Measurements from ENCODE around the gene TOR1AIP1. TPM values are rescaled to one million over a fixed set of nuclear protein-coding genes. Genes with fewer than 3 reads are reported as not detected.
A peak's percentile ranks its signal among the peaks of the same experiment; 100 is the strongest.

Gene TOR1AIP1
- total RNA-seq, 2 donors from 2014 or later, result 48.3 to 53.0 TPM

GRCh38 chr1:179924268-179924667 lies 42.2 kb downstream of the TOR1AIP1 start:
- H3K36me3 Mint-ChIP-seq, result peaks cover 0 to 5% of the 10 kb centered on the region in 2 donors
- no peak for DNase-seq (ENCODE audit: low spot score in 2 of 2)
- no peak overlapping the region for H3K27ac Mint-ChIP-seq
- ATAC-seq, result no peak
- H3K9me3 Mint-ChIP-seq, result no peaks in the 10 kb centered on the region

DNA sequence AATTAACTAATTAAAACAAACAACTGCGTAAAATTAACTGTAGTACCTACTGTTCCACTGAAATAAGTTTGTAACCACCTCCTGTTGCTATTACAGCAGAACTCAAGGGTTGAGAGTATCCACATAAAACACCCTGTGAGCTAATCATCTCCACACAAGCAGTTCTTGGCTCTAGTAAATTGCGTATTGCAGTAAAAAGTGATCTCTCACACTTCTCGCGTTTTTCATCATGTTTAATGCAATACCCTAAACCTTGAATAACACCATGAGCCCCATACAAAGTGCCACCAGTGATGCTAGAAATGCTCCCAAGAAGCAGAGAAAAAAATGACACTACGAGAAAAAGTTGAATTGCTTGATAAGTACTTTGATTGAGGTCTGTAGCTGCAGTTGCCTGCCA lies 43.2 kb downstream of the TOR1AIP1 start:
- DNase-seq (ENCODE audit: low spot score in 2 of 2), result no peak
- Mint-ChIP-seq H3K36me3 (no peaks in the 10 kb centered on the region), H3K9me3 (no peaks in the 10 kb centered on the region), H3K27ac (no peak overlapping the region)
- ATAC-seq, result no peak

- H3K9me3 Mint-ChIP-seq, result no peaks in the 10 kb centered on the region
- DNase-seq (ENCODE audit: low spot score in 2 of 2) (no peak), ATAC-seq (no peak)
- no peaks in the 10 kb centered on the region for H3K36me3 Mint-ChIP-seq
- H3K27ac Mint-ChIP-seq, result no peak overlapping the region
Measured at GRCh38 chr1:179925922-179926849, 44.1 kb downstream of the TOR1AIP1 start.

GRCh38 chr1:179926850-179927205 lies 44.7 kb downstream of the TOR1AIP1 start:
- DNase-seq (ENCODE audit: low spot score in 2 of 2) (no peak), ATAC-seq (no peak)
- Mint-ChIP-seq H3K9me3 (no peaks in the 10 kb centered on the region), H3K36me3 (no peaks in the 10 kb centered on the region), H3K27ac (no peak overlapping the region)

DNA sequence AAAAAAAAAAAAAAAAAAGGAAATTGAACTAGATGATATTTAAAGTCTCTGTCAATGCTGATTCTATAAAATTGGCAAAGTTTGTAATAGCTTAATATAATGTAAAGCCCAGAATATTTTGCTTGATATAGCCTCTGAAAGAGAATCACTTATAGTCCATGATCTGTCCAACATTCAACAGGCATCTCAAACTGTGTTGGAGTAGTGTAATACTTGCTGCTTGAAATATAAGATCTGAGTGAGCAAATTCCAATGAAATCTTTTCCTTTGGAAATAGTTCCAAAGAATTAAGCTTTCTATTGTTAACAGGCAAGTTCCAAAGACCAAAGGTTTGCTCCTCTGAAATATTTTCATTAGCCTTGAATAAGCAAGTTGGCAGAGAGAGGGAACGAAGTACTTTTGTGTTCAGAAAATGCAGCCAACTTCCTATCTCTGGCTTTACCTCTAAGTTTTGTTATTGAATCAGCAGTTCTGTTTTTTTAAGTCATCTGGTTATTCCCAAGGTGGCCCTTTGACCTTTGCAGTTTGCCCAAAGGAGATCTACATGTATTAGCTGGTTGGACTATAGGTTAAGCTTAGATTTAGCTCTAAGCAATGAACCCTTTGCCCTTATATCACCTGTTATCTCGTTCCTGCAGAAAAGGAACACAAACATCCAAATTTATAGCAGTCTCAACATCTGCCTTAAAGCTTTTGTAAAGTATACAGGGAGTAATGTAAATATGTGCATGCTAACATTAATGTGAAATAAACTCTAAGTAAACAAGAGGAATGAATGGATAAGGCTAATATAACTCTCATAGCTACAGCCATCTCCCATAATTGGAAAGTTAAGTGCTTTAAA lies 48.1 kb downstream of the TOR1AIP1 start:
- Mint-ChIP-seq H3K27ac (no peak overlapping the region), H3K36me3 (no peaks in the 10 kb centered on the region), H3K9me3 (no peaks in the 10 kb centered on the region)
- DNase-seq (ENCODE audit: low spot score in 2 of 2) (no peak), ATAC-seq (no peak)

GRCh38 chr1:179930867-179931266 lies 48.8 kb downstream of the TOR1AIP1 start:
- no peak for DNase-seq (ENCODE audit: low spot score in 2 of 2)
- no peak for ATAC-seq
- Mint-ChIP-seq H3K27ac (no peak overlapping the region), H3K9me3 (no peaks in the 10 kb centered on the region), H3K36me3 (no peaks in the 10 kb centered on the region)

DNA sequence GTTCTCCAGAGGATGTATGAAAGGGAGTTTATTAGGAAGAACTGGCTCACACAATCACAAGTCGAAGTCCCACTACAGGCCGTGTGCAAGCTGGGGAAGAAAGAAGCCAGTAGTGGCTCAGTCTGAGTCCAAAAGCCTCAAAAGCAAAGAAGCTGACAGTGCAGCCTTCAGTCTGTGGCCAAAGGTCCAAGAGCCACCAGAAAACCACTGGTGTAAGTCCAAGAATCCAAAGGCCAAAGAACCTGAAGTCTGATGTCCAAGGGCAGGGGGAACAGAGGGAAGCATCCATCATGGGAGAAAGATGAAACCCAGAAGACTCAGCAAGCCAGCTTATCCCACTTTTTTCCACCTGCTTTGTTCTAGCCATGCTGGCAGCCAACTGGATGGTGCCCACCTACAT lies 51.1 kb downstream of the TOR1AIP1 start:
- Mint-ChIP-seq H3K27ac (no peak overlapping the region), H3K9me3 (no peaks in the 10 kb centered on the region), H3K36me3 (no peaks in the 10 kb centered on the region)
- DNase-seq (ENCODE audit: low spot score in 2 of 2) (no peak), ATAC-seq (no peak)

GRCh38 chr1:179935909-179936496 lies 53.9 kb downstream of the TOR1AIP1 start:
- DNase-seq (ENCODE audit: low spot score in 2 of 2) (no peak), ATAC-seq (no peak)
- H3K9me3 Mint-ChIP-seq, result no peaks in the 10 kb centered on the region
- no peaks in the 10 kb centered on the region for H3K36me3 Mint-ChIP-seq
- no peak overlapping the region for H3K27ac Mint-ChIP-seq

DNA sequence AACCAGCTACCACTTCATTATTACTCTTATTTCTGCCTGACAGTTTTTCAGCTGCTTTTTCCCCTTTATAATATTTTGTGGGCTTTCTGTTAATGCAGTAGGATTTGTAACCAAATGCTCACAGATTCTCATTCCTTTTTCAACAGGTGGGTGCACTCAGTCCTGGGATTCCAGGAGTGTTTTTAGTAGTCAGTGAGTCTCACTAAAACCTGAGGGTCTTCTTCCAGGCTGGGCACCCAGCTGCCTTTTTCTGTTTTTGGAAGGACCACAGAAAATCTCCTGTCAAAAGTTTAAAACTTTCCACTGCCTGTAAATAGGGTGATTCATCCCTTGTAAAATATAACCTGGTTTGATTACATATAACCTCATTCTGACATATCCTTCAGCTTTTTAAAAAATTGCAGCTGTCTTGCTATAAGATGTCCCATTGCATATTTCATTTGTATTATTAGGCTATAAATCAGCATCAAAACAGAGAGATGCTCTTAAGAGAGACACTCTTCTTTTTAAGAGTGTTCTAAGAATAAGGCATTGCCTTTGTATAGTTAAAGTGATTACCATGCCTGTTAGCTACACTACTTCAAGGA lies 55.7 kb downstream of the TOR1AIP1 start:
- DNase-seq (ENCODE audit: low spot score in 2 of 2), result no peak
- H3K27ac Mint-ChIP-seq, result no peak overlapping the region
- no peaks in the 10 kb centered on the region for H3K36me3 Mint-ChIP-seq
- ATAC-seq, result no peak
- no peaks in the 10 kb centered on the region for H3K9me3 Mint-ChIP-seq

DNA sequence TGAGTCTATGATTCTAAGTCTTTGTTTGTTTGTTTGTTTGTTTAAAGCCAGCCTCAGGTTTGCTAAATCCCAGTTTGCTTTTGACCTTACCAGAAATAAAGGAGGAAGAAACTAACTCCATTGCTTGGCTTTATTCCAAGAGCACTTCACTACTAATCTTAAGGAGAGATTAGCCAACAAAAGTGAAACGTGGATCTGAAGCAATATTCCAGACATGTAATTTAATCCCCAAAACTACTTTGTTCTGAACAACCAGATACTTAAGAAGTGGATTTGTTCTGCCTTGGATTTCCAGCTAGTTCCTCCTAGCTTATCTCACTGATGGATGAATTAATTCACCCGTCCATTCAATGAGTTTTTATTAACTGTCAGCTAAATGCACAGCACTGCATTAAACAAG lies 56.7 kb downstream of the TOR1AIP1 start:
- Mint-ChIP-seq H3K9me3 (no peaks in the 10 kb centered on the region), H3K27ac (no peak overlapping the region), H3K36me3 (no peaks in the 10 kb centered on the region)
- ATAC-seq (no peak), DNase-seq (ENCODE audit: low spot score in 2 of 2) (no peak)

DNA sequence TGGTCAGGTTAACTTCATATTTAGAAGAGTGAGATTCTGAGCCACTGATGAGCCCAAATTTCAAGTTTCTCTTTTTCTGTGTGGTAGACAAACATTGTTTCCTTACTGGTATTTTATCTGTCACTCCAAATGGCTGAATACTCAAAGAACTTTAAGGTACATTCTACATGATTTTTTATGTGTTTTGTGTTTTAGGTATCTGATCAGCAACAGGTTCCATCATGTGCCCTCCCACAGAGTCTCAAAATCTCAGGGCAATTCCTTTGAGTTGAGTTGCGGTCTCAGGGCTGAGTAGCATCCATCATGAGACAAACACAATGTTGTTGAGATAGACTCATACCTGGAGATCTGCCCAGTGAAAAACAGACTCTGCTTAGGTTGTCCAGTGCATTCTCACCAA lies 57.9 kb downstream of the TOR1AIP1 start:
- H3K36me3 Mint-ChIP-seq, result no peaks in the 10 kb centered on the region
- no peak overlapping the region for H3K27ac Mint-ChIP-seq
- no peak for DNase-seq (ENCODE audit: low spot score in 2 of 2)
- ATAC-seq, result no peak
- no peaks in the 10 kb centered on the region for H3K9me3 Mint-ChIP-seq

- no peak overlapping the region for H3K27ac Mint-ChIP-seq
- DNase-seq (ENCODE audit: low spot score in 2 of 2), result no peak
- H3K9me3 Mint-ChIP-seq, result no peaks in the 10 kb centered on the region
- ATAC-seq, result no peak
- no peaks in the 10 kb centered on the region for H3K36me3 Mint-ChIP-seq
Measured at GRCh38 chr1:179941454-179941853, 59.4 kb downstream of the TOR1AIP1 start.

DNA sequence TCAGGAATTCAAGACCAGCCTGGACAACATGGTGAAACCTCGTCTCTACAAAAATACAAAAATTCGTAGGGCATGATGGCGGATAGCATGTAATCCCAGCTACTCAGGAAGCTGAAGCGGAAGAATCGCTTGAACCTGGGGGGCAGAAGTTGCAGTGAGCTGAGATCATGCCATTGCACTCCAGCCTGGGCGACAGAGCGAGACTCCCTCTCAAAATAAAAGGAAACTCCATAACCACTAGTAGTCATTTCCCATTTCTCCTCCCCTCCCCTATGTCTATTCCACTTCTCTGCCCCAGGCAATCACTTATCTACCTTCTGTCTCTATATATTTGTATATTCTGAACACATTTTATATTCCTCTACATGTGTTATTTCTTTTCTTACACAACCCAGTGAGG lies 68.6 kb downstream of the TOR1AIP1 start:
- Mint-ChIP-seq H3K27ac (no peak overlapping the region), H3K9me3 (peaks cover 5 to 10% of the 10 kb centered on the region in 2 donors), H3K36me3 (peaks cover 5 to 12% of the 10 kb centered on the region in 2 donors)
- DNase-seq (ENCODE audit: low spot score in 2 of 2) (no peak), ATAC-seq (no peak)

GRCh38 chr1:179951383-179952144 lies 69.5 kb downstream of the TOR1AIP1 start:
- Mint-ChIP-seq H3K9me3 (peaks cover 5 to 10% of the 10 kb centered on the region in 2 donors), H3K36me3 (peaks cover 5 to 12% of the 10 kb centered on the region in 2 donors), H3K27ac (peak overlapping the region in 1 of 2 donors; percentile 94)
- no peak for ATAC-seq
- no peak for DNase-seq (ENCODE audit: low spot score in 2 of 2)

DNA sequence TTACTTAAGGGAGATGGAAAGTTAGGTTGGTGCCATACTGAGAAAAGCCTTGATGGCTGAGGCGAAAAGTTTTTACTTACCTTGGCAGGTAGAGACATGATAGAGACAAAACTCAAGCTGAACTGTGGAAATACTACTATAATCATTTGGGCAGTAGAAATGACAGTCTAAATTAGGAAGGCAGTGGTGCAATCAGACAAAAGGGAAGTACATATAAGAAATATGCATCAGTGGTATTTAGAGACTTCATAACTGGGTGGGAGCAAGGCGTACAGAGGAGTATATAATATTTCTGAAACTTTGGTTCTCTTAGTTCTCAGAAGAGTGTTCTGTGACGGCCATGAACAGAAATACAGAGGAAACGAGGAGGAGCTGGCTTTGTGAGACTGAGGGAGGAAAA lies 70.1 kb downstream of the TOR1AIP1 start:
- Mint-ChIP-seq H3K27ac (peak overlapping the region in 1 of 2 donors; percentile 94), H3K36me3 (peaks cover 5 to 12% of the 10 kb centered on the region in 2 donors), H3K9me3 (peaks cover 5 to 10% of the 10 kb centered on the region in 2 donors)
- DNase-seq (ENCODE audit: low spot score in 2 of 2), result no peak
- no peak for ATAC-seq

- Mint-ChIP-seq H3K27ac (peak overlapping the region; percentile 94 to 98), H3K36me3 (peaks cover 5 to 12% of the 10 kb centered on the region in 2 donors), H3K9me3 (peaks cover 5 to 10% of the 10 kb centered on the region in 2 donors)
- peak; percentile 12 to 27 for ATAC-seq
- DNase-seq (ENCODE audit: low spot score in 2 of 2), result no peak
Measured at GRCh38 chr1:179953974-179954492, 71.9 kb downstream of the TOR1AIP1 start.
